H9 (cell line): Measurements from ENCODE around the gene LONP2. TPM values are rescaled to one million over a fixed set of nuclear protein-coding genes. Genes with fewer than 3 reads are reported as not detected.

ENCODE experiments used
- DNase-seq: peaks from one replicate; pipeline ENCODE4 v3.0.0-alpha.2; 2017
- H2AFZ ChIP-seq: one replicate; pipeline ENCODE4 v1.6.1; 2013; ENCODE audit warnings: mild to moderate bottlenecking, low read length, control low read depth, moderate library complexity
- H2AK5ac ChIP-seq: 2 replicates; pipeline ENCODE4 v1.6.1; 2013; ENCODE audit warnings: low read length, control low read depth, mixed read lengths; ENCODE audit not compliant: insufficient read length
- H2BK120ac ChIP-seq: one replicate; pipeline ENCODE4 v1.6.1; 2013; ENCODE audit warnings: low read depth, mild to moderate bottlenecking, low read length, control low read depth, inconsistent platforms; ENCODE audit not compliant: poor library complexity, severe bottlenecking
- H2BK12ac ChIP-seq: 2 replicates; pipeline ENCODE4 v1.6.1; 2013; ENCODE audit warnings: low read length, control low read depth, mixed read lengths, low read depth; ENCODE audit not compliant: insufficient read length
- H2BK15ac ChIP-seq: 2 replicates; pipeline ENCODE4 v1.6.1; 2013; ENCODE audit warnings: low read depth, low read length, control low read depth
- H2BK20ac ChIP-seq: one replicate; pipeline ENCODE4 v1.6.1; 2013; ENCODE audit warnings: low read depth, mild to moderate bottlenecking, low read length, control low read depth, inconsistent platforms; ENCODE audit not compliant: poor library complexity, severe bottlenecking
- H2BK5ac ChIP-seq: 2 replicates; pipeline ENCODE4 v1.6.1; 2013; ENCODE audit warnings: low read length, control low read depth, mixed read lengths; ENCODE audit not compliant: insufficient read length
- H3K14ac ChIP-seq: 2 replicates; pipeline ENCODE4 v1.6.1; 2013; ENCODE audit warnings: low read length, control low read depth; ENCODE audit not compliant: insufficient read depth
- H3K18ac ChIP-seq: 2 replicates; pipeline ENCODE4 v1.6.1; 2013; ENCODE audit warnings: low read depth, mild to moderate bottlenecking, mixed read lengths, low read length, control low read depth; ENCODE audit not compliant: insufficient read length
- H3K23ac ChIP-seq: 2 replicates; pipeline ENCODE4 v1.6.1; 2013; ENCODE audit warnings: low read length, control low read depth, mixed read lengths, low read depth; ENCODE audit not compliant: insufficient read length
- H3K23me2 ChIP-seq: 2 replicates; pipeline ENCODE4 v1.6.1; 2013; ENCODE audit warnings: low read depth, mild to moderate bottlenecking, mixed read lengths, low read length, control low read depth; ENCODE audit not compliant: insufficient read length, poor library complexity, severe bottlenecking
- H3K27ac ChIP-seq: 2 replicates; pipeline ENCODE4 v1.5.1; 2013; ENCODE audit warnings: low read length, control low read depth, mixed read lengths, low read depth; ENCODE audit not compliant: insufficient read length
- H3K27me3 ChIP-seq: 2 replicates; pipeline ENCODE4 v1.6.1; 2013; ENCODE audit warnings: low read length, control low read depth, inconsistent platforms; ENCODE audit not compliant: insufficient read depth
- H3K4ac ChIP-seq: 2 replicates; pipeline ENCODE4 v1.6.1; 2013; ENCODE audit warnings: low read depth, mild to moderate bottlenecking, control low read depth, inconsistent platforms, low read length, moderate library complexity
- H3K4me1 ChIP-seq: 2 replicates; pipeline ENCODE4 v1.6.1; 2013; ENCODE audit warnings: low read length, control low read depth, inconsistent platforms; ENCODE audit not compliant: insufficient read depth
- H3K4me2 ChIP-seq: 2 replicates; pipeline ENCODE4 v1.6.1; 2013; ENCODE audit warnings: low read length, control low read depth, mixed read lengths; ENCODE audit not compliant: insufficient read length, insufficient read depth
- H3K56ac ChIP-seq: 2 replicates; pipeline ENCODE4 v1.6.1; 2013; ENCODE audit warnings: low read depth, mild to moderate bottlenecking, mixed read lengths, low read length, control low read depth; ENCODE audit not compliant: insufficient read length
- H3K79me1 ChIP-seq: 2 replicates; pipeline ENCODE4 v1.6.1; 2013; ENCODE audit warnings: low read depth, mild to moderate bottlenecking, moderate library complexity, low read length, control low read depth, inconsistent platforms; ENCODE audit not compliant: insufficient read depth, poor library complexity, severe bottlenecking
- H3K79me2 ChIP-seq: 2 replicates; pipeline ENCODE4 v1.6.1; 2013; ENCODE audit warnings: low read length, control low read depth, inconsistent platforms; ENCODE audit not compliant: insufficient read depth
- H3K9ac ChIP-seq: 2 replicates; pipeline ENCODE4 v1.6.1; 2013; ENCODE audit warnings: low read length, control low read depth, mixed read lengths; ENCODE audit not compliant: insufficient read length; ENCODE audit errors: extremely low read depth
- H3K9me3 ChIP-seq: one replicate; pipeline ENCODE4 v1.6.1; 2013; ENCODE audit warnings: low read depth, low read length, inconsistent platforms; ENCODE audit not compliant: control insufficient read depth
- H3T11ph ChIP-seq: one replicate; pipeline ENCODE4 v1.6.1; 2013; ENCODE audit warnings: mild to moderate bottlenecking, low read length, control low read depth, inconsistent platforms
- H4K20me1 ChIP-seq: one replicate; pipeline ENCODE4 v1.6.1; 2013; ENCODE audit not compliant: control insufficient read depth, insufficient read length, insufficient read depth
- H4K5ac ChIP-seq: 2 replicates; pipeline ENCODE4 v1.6.1; 2013; ENCODE audit warnings: low read depth, mild to moderate bottlenecking, mixed read lengths, low read length, control low read depth; ENCODE audit not compliant: insufficient read length
- H4K8ac ChIP-seq: replicated peaks from 2 replicates; pipeline ENCODE4 v1.6.1; 2013; ENCODE audit warnings: low read length, control low read depth, mixed read lengths, low read depth; ENCODE audit not compliant: insufficient read length
- H4K91ac ChIP-seq: 2 replicates; pipeline ENCODE4 v1.6.1; 2013; ENCODE audit warnings: low read depth, mild to moderate bottlenecking, moderate library complexity, mixed read lengths, low read length, control low read depth; ENCODE audit not compliant: insufficient read length
- H3K27ac Mint-ChIP-seq, 3 experiments: 2 replicates in 2 of 3; 3 replicates in 1 of 3; pipeline ENCODE4 v1.8.0; 2020 to 2021; ENCODE audit warnings: mixed read lengths in 3 of 3, mild to moderate bottlenecking in 1 of 3, moderate library complexity in 1 of 3
- H3K27me3 Mint-ChIP-seq: 2 replicates; pipeline ENCODE4 v1.8.0; 2021; ENCODE audit warnings: low read depth, mild to moderate bottlenecking, moderate library complexity, mixed read lengths
- H3K36me3 Mint-ChIP-seq, 3 experiments: 2 replicates in 2 of 3; 3 replicates in 1 of 3; pipeline ENCODE4 v1.8.0; 2020 to 2021; ENCODE audit warnings: low read depth in 3 of 3, mixed read lengths in 3 of 3; ENCODE audit not compliant: insufficient read depth in 1 of 3
- H3K4me1 Mint-ChIP-seq, 2 experiments: 2 replicates each; pipeline ENCODE4 v1.8.0; 2020; ENCODE audit warnings: mixed read lengths in 2 of 2
- H3K4me3 Mint-ChIP-seq, 2 experiments: 2 replicates in 1 of 2; 3 replicates in 1 of 2; pipeline ENCODE4 v1.8.0; 2020 to 2021; ENCODE audit warnings: mild to moderate bottlenecking in 2 of 2, mixed read lengths in 2 of 2, moderate library complexity in 1 of 2
- H3K9me3 Mint-ChIP-seq, 2 experiments: 2 replicates in 1 of 2; 3 replicates in 1 of 2; pipeline ENCODE4 v1.8.0; 2020; ENCODE audit warnings: mild to moderate bottlenecking in 2 of 2, mixed read lengths in 2 of 2, moderate library complexity in 1 of 2
- CTCF ChIP-seq: fragments of 200-600 bp; sonication (generic); conservative IDR thresholded peaks from 3 replicates; pipeline ENCODE4 v1.8.0; 2021; ENCODE audit warnings: antibody characterized with exemption, mild to moderate bottlenecking
- total RNA-seq: library from RNA; stranded (reverse); gene quantifications from 2 replicates; pipeline ENCODE4 v1.2.1, GENCODE V29; 2021

The LONP2 gene
- total RNA-seq, 1 experiment from 2014 or later = 27.8 TPM

GRCh38 chr16:48371393-48371780 lies 127.3 kb downstream of the LONP2 start:
- Histone ChIP-seq H3K23me2 (no peaks in the 10 kb centered on the region), H2BK120ac (no peak overlapping the region), H4K5ac (no peak overlapping the region), H2BK20ac (no peak overlapping the region), H2AFZ (no peak overlapping the region), H3K79me2 (peaks cover 43% of the 10 kb centered on the region), H3K27ac (no peak overlapping the region), H3K9ac (no peak overlapping the region), H3K27me3 (no peaks in the 10 kb centered on the region), H3K56ac (no peak overlapping the region), H4K20me1 (no peaks in the 10 kb centered on the region), H3K4me1 (peaks cover 6% of the 10 kb centered on the region; the same call in 1 of the 2 replicates), H4K8ac (no peak overlapping the region), H3K4ac (no peak overlapping the region), H2AK5ac (no peak overlapping the region), H3T11ph (no peak overlapping the region), H3K23ac (no peak overlapping the region), H2BK15ac (no peak overlapping the region), H3K14ac (no peak overlapping the region), H3K9me3 (no peaks in the 10 kb centered on the region), H4K91ac (no peak overlapping the region), H2BK12ac (no peak overlapping the region), H3K79me1 (no peaks in the 10 kb centered on the region), H3K18ac (no peak overlapping the region), H3K4me2 (no peak overlapping the region), H2BK5ac (no peak overlapping the region)
- Mint-ChIP-seq H3K27ac (no peak overlapping the region), H3K9me3 (no peaks in the 10 kb centered on the region), H3K27me3 (no peaks in the 10 kb centered on the region), H3K36me3 (no peaks in the 10 kb centered on the region), H3K4me1 (peaks cover 22 to 25% of the 10 kb centered on the region in 2 experiments), H3K4me3 (no peak overlapping the region)
- no peak for TF ChIP-seq CTCF
- DNase-seq = no peak
